ENCODE data around the gene NT5M. TPM values are rescaled to one million over a fixed set of nuclear protein-coding genes. Genes with fewer than 3 reads are reported as not detected.

The NT5M gene
- total RNA-seq, 1 experiment from 2014 or later: 10.2 TPM

- TF ChIP-seq, protein P1, sequence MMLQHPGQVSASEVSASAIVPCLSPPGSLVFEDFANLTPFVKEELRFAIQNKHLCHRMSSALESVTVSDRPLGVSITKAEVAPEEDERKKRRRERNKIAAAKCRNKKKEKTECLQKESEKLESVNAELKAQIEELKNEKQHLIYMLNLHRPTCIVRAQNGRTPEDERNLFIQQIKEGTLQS (IDR thresholded peaks at IDR 0.05): no peak
- TF ChIP-seq REST (IDR thresholded peaks at IDR 0.05; ENCODE audit: low read depth): no peak
- no peak for TF ChIP-seq POLR2A (IDR thresholded peaks at IDR 0.05; ENCODE audit: borderline replicate concordance, extremely low read depth, insufficient read depth, insufficient read length)
- TF ChIP-seq EGR1 (IDR thresholded peaks at IDR 0.05; ENCODE audit: low read depth): no peak
- no peak for TF ChIP-seq EZH2 (IDR thresholded peaks at IDR 0.05)
- TF ChIP-seq, protein P2, sequence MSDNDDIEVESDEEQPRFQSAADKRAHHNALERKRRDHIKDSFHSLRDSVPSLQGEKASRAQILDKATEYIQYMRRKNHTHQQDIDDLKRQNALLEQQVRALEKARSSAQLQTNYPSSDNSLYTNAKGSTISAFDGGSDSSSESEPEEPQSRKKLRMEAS (IDR thresholded peaks at IDR 0.05): no peak
- TF ChIP-seq RAD21 (IDR thresholded peaks at IDR 0.05; ENCODE audit: low read depth): no peak
- no peak for TF ChIP-seq JUND (IDR thresholded peaks at IDR 0.05)
- no peak for TF ChIP-seq FOSL1 (IDR thresholded peaks at IDR 0.05; ENCODE audit: low read depth)
- no peak for TF ChIP-seq ZBTB33 (IDR thresholded peaks at IDR 0.05; ENCODE audit: extremely low read depth, insufficient replicate concordance, low read length)
- no peak for TF ChIP-seq SIN3A (IDR thresholded peaks at IDR 0.05; ENCODE audit: low read depth)
- Histone ChIP-seq H2AFZ (ENCODE audit: low read depth, low read length, poor library complexity, severe bottlenecking) (no peak overlapping the region), H3K27ac (ENCODE audit: low read depth, low read length) (no peak overlapping the region), H3K27me3 (ENCODE audit: insufficient read depth, low read length) (no peaks in the 10 kb centered on the region), H3K9ac (ENCODE audit: low read length) (no peak overlapping the region), H3K9me2 (ENCODE audit: insufficient read depth) (no peaks in the 10 kb centered on the region), H3K4me2 (ENCODE audit: low read length) (no peak overlapping the region), H3K4me3 (replicated peaks in 1 of 2; ENCODE audit: low read depth in 1 of 2, low read length in 2 of 2) (no peak overlapping the region), H3K36me3 (ENCODE audit: control insufficient read depth in 1 of 2, insufficient read depth in 2 of 2, low read length in 2 of 2) (no peaks in the 10 kb centered on the region), H4K20me1 (ENCODE audit: insufficient read depth) (no peaks in the 10 kb centered on the region), H3K79me2 (ENCODE audit: insufficient read depth, low read length) (no peaks in the 10 kb centered on the region), H3K9me3 (ENCODE audit: control insufficient read depth in 1 of 2, insufficient read depth in 1 of 2, low read depth in 1 of 2, low read length in 2 of 2) (no peaks in the 10 kb centered on the region), H3K4me1 (ENCODE audit: control insufficient read depth in 1 of 2, insufficient read depth in 2 of 2, low read length in 2 of 2) (peaks cover 0 to 7% of the 10 kb centered on the region in 2 experiments; a peak in 1 of 4 replicates)
- CTCF ChIA-PET: no interaction called here
- intact Hi-C loops (cut with micrococcal nuclease): no loop called here
- POLR2A ChIA-PET: no interaction called here
- RAD21 ChIA-PET (ENCODE audit: low non-redundant PET in 1 of 2, low total read pairs in 2 of 2, uncharacterized antibody in 2 of 2, unreplicated experiment in 2 of 2): no interaction called here
- DNase-seq (ENCODE audit: low read depth, low spot score) (no peak), ATAC-seq (no peak)
- BruUV-seq (replicated peaks): no TSS peak
Observed at GRCh38 chr17:17315142-17315821, 12.1 kb downstream of the NT5M start.
